Fibroblast of lung (primary cell): Measurements from ENCODE around the gene NUDCD3. TPM values are rescaled to one million over a fixed set of nuclear protein-coding genes. Genes with fewer than 3 reads are reported as not detected.

Experiments used
- DNase-seq, 2 donors: peaks; one replicate each; pipeline versions ENCODE4 v3.0.0 to v3.0.0-alpha.2; 2010; ENCODE audit warnings: low read depth in 2 of 2
- H2AFZ ChIP-seq: 2 replicates; pipeline ENCODE4 v1.5.1; 2012; ENCODE audit warnings: low read length, control low read depth, inconsistent platforms
- H3K27ac ChIP-seq: 2 replicates; pipeline ENCODE4 v1.5.1; 2011; ENCODE audit warnings: low read length, control low read depth; ENCODE audit not compliant: insufficient read depth
- H3K27me3 ChIP-seq: 2 replicates; pipeline ENCODE4 v1.5.1; 2011; ENCODE audit warnings: mild to moderate bottlenecking, low read length; ENCODE audit not compliant: control insufficient read depth, insufficient read depth
- H3K36me3 ChIP-seq: 2 replicates; pipeline ENCODE4 v1.5.1; 2011; ENCODE audit warnings: low read length; ENCODE audit not compliant: control insufficient read depth, insufficient read depth
- H3K4me1 ChIP-seq: 2 replicates; pipeline ENCODE4 v1.5.1; 2011; ENCODE audit warnings: low read length; ENCODE audit not compliant: control insufficient read depth, insufficient read depth; ENCODE audit errors: extremely low read depth
- H3K4me2 ChIP-seq: 2 replicates; pipeline ENCODE4 v1.5.1; 2011; ENCODE audit warnings: low read length, control low read depth; ENCODE audit not compliant: insufficient read depth; ENCODE audit errors: extremely low read depth
- H3K4me3 ChIP-seq, 4 experiments: fragments of 200-600 bp in 1 of 4; sonication (generic) in 1 of 4; replicated peaks in 1 of 4; 2 replicates each; pipeline ENCODE4 v1.5.1; 2011 to 2016; ENCODE audit warnings: low read length in 4 of 4, low read depth in 3 of 4, mild to moderate bottlenecking in 3 of 4, control low read depth in 2 of 4, inconsistent platforms in 1 of 4, mixed read lengths in 1 of 4; ENCODE audit not compliant: insufficient read depth in 1 of 4; ENCODE audit errors: control extremely low read depth in 1 of 4
- H3K79me2 ChIP-seq: 2 replicates; pipeline ENCODE4 v1.5.1; 2012; ENCODE audit warnings: mild to moderate bottlenecking, low read length, inconsistent platforms; ENCODE audit not compliant: control insufficient read depth, insufficient read depth
- H3K9ac ChIP-seq: 2 replicates; pipeline ENCODE4 v1.5.1; 2011; ENCODE audit warnings: mild to moderate bottlenecking, low read length, control low read depth; ENCODE audit not compliant: insufficient read depth
- H3K9me3 ChIP-seq: 2 replicates; pipeline ENCODE4 v1.5.1; 2012; ENCODE audit warnings: low read depth, low read length; ENCODE audit not compliant: control insufficient read depth, insufficient read depth
- H4K20me1 ChIP-seq: 2 replicates; pipeline ENCODE4 v1.5.1; 2011; ENCODE audit warnings: low read length; ENCODE audit not compliant: control insufficient read depth, insufficient read depth; ENCODE audit errors: extremely low read depth
- EZH2 ChIP-seq: IDR thresholded peaks from 2 replicates; pipeline ENCODE4 v1.5.1; 2012; ENCODE audit warnings: low read length, control low read depth, mild to moderate bottlenecking; ENCODE audit errors: missing control alignments
- polyA plus RNA-seq, 2 donors: library from polyadenylated mRNA; depleted of rRNA in 1 of 2; stranded (reverse) in 1 of 2; unstranded in 1 of 2; fragments of >200 nt; gene quantifications; 2 replicates each; pipeline ENCODE4 v1.2.1, GENCODE V29; 2011 to 2012; ENCODE audit warnings: missing spikeins in 1 of 2
- total RNA-seq: library from RNA; depleted of rRNA; stranded (reverse); fragments of >200 nt; gene quantifications from 2 replicates; pipeline ENCODE4 v1.2.1, GENCODE V29; 2014
- TF ChIP-seq, protein P1 (sequence below), 2 donors: IDR thresholded peaks in 1 of 2; conservative IDR thresholded peaks in 1 of 2; 1 replicate in 1 of 2; 2 replicates in 1 of 2; pipeline ENCODE4 v1.5.1; 2011 to 2012; ENCODE audit warnings: low read length in 2 of 2, control low read depth in 1 of 2, inconsistent platforms in 1 of 2, low read depth in 1 of 2, mild to moderate bottlenecking in 1 of 2

The NUDCD3 gene
- total and polyA plus RNA-seq, 2 donors (not counting 1 experiment from before 2014, with no cell fraction given) = 51.9 to 68.7 TPM

DNA sequence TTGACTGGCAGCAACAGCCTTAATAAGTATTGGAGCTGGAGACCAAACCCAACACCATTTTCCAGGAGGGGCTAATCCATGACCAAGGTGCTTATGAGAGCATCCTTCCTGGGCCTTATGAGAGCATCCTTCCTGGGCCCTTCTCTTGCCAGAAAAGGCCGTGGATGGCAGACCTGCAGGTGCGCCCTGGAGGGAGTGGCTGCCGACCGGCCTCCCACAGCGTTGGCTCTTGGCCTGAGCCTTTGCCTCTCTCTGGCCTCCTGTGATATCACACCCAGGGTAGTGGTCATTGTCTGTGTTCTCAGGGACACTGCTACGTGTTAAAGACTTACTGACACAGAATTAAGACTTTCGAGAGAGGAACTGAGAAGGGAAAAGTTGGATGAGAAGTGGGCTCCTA lies 22.3 kb upstream of the NUDCD3 start:
- Histone ChIP-seq H3K4me1 (no peaks in the 10 kb centered on the region), H3K9me3 (no peaks in the 10 kb centered on the region), H3K9ac (no peak overlapping the region), H2AFZ (no peak overlapping the region), H3K27ac (no peak overlapping the region), H3K36me3 (no peaks in the 10 kb centered on the region), H4K20me1 (no peaks in the 10 kb centered on the region), H3K79me2 (no peaks in the 10 kb centered on the region), H3K4me2 (no peak overlapping the region), H3K4me3 (no peak overlapping the region), H3K27me3 (peaks cover 5% of the 10 kb centered on the region)
- DNase-seq = no peak
- TF ChIP-seq, protein P1, sequence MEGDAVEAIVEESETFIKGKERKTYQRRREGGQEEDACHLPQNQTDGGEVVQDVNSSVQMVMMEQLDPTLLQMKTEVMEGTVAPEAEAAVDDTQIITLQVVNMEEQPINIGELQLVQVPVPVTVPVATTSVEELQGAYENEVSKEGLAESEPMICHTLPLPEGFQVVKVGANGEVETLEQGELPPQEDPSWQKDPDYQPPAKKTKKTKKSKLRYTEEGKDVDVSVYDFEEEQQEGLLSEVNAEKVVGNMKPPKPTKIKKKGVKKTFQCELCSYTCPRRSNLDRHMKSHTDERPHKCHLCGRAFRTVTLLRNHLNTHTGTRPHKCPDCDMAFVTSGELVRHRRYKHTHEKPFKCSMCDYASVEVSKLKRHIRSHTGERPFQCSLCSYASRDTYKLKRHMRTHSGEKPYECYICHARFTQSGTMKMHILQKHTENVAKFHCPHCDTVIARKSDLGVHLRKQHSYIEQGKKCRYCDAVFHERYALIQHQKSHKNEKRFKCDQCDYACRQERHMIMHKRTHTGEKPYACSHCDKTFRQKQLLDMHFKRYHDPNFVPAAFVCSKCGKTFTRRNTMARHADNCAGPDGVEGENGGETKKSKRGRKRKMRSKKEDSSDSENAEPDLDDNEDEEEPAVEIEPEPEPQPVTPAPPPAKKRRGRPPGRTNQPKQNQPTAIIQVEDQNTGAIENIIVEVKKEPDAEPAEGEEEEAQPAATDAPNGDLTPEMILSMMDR (conservative IDR thresholded peaks at IDR 0.05 in 1 of 2, IDR thresholded peaks at IDR 0.05 in 1 of 2; ENCODE audit: low read depth in 1 of 2, low read length in 2 of 2) = no peak
- TF ChIP-seq EZH2 = no peak

DNA sequence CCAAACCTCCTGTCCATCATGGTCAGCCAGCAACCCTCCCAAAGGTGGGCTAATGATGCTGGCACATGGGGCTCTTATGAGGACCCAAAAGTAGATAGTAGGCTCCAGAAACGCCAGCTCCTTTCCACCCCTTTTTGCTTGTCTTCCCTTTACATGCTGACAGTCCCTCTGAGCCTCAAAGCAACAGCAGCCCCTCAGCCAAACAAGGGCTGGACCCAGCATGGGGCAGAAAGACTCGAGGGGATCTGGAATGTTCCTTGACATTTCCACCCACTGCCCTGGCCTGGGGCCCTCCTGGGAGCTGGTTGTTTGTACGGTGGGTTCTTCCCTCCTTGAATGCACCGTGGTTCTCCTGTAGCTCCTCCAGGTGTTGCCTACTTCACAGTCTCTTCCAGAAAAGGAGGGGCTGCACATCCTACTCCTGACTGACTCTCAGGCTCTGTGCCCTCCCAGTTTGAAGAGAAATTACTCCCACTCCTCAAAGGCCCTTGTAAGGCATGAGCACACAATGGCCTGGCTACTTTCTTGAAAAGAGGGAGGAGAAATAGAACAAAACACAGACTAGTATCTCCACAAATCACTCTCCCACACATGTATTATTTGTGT lies 21.5 kb upstream of the NUDCD3 start:
- Histone ChIP-seq H3K4me1 (no peaks in the 10 kb centered on the region), H3K36me3 (no peaks in the 10 kb centered on the region), H3K79me2 (no peaks in the 10 kb centered on the region), H4K20me1 (no peaks in the 10 kb centered on the region), H3K9ac (no peak overlapping the region), H3K9me3 (no peaks in the 10 kb centered on the region), H3K27me3 (peaks cover 5% of the 10 kb centered on the region), H3K4me3 (no peak overlapping the region), H2AFZ (no peak overlapping the region), H3K4me2 (no peak overlapping the region), H3K27ac (no peak overlapping the region)
- TF ChIP-seq, protein P1 (conservative IDR thresholded peaks at IDR 0.05 in 1 of 2, IDR thresholded peaks at IDR 0.05 in 1 of 2; ENCODE audit: low read depth in 1 of 2, low read length in 2 of 2) = no peak
- no peak for TF ChIP-seq EZH2
- DNase-seq = no peak

DNA sequence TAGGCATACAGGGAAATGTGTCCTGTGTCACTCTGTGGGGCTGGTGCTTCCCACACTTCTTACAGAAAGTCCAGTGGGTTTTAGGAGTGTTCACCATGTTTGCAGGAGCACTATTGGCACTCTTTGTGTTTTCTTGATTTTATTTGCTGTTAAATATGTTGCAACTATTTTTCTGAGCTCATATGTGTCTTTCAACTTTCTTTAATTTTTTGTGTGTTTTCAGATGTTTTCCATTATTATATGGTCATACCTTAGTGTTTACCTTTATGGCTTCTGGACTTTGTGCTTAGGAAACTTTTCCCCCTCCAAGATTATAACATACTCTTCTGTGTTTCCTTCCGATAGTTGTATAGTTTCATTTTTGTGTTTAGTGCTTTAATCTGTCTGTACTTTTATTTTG lies 20.8 kb upstream of the NUDCD3 start:
- no peak overlapping the region for H3K4me2 ChIP-seq
- no peaks in the 10 kb centered on the region for H3K36me3 ChIP-seq
- H3K9ac ChIP-seq = no peak overlapping the region
- H3K27me3 ChIP-seq = peaks cover 5% of the 10 kb centered on the region
- H3K9me3 ChIP-seq = no peaks in the 10 kb centered on the region
- TF ChIP-seq, protein P1 (conservative IDR thresholded peaks at IDR 0.05 in 1 of 2, IDR thresholded peaks at IDR 0.05 in 1 of 2; ENCODE audit: low read depth in 1 of 2, low read length in 2 of 2) = no peak
- TF ChIP-seq EZH2 = no peak
- no peaks in the 10 kb centered on the region for H3K79me2 ChIP-seq
- H3K4me3 ChIP-seq = no peak overlapping the region
- no peaks in the 10 kb centered on the region for H4K20me1 ChIP-seq
- H2AFZ ChIP-seq = no peak overlapping the region
- H3K4me1 ChIP-seq = no peaks in the 10 kb centered on the region
- H3K27ac ChIP-seq = no peak overlapping the region
- no peak for DNase-seq
